ENCODE measurements around the gene SPINT4. TPM values are rescaled to one million over a fixed set of nuclear protein-coding genes. Genes with fewer than 3 reads are reported as not detected.

Gene SPINT4
- total RNA-seq, 1 donor, result not detected

DNA sequence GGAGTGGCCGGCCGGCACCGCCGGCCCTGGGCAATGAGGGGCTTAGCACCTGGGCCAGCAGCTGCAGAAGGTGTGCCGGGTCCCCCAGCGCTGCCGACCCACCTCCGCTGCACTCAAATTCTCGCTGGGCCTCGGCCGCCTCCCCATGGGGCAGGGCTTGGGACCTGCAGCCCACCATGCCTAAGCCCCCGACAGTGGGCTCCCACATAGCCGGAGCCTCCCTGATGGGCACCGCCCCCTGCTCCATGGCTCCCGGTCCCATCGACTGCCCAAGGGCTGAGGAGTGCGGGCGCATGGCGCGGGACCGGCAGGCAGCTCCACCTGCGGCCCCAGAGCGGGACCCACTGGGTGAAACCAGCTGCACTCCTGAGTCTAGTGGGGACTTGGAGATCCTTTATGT, 13.8 kb downstream of the SPINT4 start:
- H4K20me1 ChIP-seq (ENCODE audit: insufficient read depth, low read length), result no peaks in the 10 kb centered on the region
- H3K4me3 ChIP-seq (ENCODE audit: insufficient read depth, low read length), result no peak overlapping the region
- no peak for DNase-seq (ENCODE audit: insufficient read length, low spot score, missing footprints)
- no peaks in the 10 kb centered on the region for H3K27me3 ChIP-seq (ENCODE audit: insufficient read depth, low read length)
- no peaks in the 10 kb centered on the region for H3K36me3 ChIP-seq (ENCODE audit: insufficient read depth, low read length)
- H3K79me2 ChIP-seq (ENCODE audit: insufficient read depth, low read length), result no peaks in the 10 kb centered on the region
- TF ChIP-seq, protein P1, sequence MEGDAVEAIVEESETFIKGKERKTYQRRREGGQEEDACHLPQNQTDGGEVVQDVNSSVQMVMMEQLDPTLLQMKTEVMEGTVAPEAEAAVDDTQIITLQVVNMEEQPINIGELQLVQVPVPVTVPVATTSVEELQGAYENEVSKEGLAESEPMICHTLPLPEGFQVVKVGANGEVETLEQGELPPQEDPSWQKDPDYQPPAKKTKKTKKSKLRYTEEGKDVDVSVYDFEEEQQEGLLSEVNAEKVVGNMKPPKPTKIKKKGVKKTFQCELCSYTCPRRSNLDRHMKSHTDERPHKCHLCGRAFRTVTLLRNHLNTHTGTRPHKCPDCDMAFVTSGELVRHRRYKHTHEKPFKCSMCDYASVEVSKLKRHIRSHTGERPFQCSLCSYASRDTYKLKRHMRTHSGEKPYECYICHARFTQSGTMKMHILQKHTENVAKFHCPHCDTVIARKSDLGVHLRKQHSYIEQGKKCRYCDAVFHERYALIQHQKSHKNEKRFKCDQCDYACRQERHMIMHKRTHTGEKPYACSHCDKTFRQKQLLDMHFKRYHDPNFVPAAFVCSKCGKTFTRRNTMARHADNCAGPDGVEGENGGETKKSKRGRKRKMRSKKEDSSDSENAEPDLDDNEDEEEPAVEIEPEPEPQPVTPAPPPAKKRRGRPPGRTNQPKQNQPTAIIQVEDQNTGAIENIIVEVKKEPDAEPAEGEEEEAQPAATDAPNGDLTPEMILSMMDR (IDR thresholded peaks at IDR 0.05; ENCODE audit: extremely low read depth, low read depth, low read length), result no peak
- H3K9me3 ChIP-seq (ENCODE audit: low read depth, low read length), result no peaks in the 10 kb centered on the region
- H3K4me2 ChIP-seq (ENCODE audit: insufficient read depth, low read length), result no peak overlapping the region
- no peak overlapping the region for H3K27ac ChIP-seq (ENCODE audit: low read depth, low read length)
- no peak overlapping the region for H2AFZ ChIP-seq (ENCODE audit: low read length)
- no peaks in the 10 kb centered on the region for H3K4me1 ChIP-seq (ENCODE audit: insufficient read depth, low read length)

DNA sequence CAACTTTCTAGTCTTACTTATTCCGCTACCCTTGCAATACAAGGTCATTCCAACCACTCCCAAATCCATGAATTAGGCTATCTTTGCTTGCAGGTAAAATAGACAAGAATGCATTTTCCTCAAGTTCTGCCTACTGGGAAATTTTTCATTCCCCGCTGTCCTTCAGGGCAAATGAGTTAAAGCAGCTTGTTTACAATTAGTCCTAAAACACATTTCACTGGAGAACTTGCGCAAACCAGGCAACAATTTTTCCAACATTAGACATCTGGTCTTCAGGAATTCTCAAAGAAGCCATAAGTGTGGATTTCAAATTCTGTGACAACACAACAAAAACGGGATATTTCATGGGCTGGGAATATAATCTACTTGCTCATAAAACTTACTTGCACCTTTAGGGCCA, 20.4 kb downstream of the SPINT4 start:
- Histone ChIP-seq H3K27me3 (ENCODE audit: insufficient read depth, low read length) (peaks cover under 1% of the 10 kb centered on the region), H3K4me2 (ENCODE audit: insufficient read depth, low read length) (no peak overlapping the region), H3K9me3 (ENCODE audit: low read depth, low read length) (no peaks in the 10 kb centered on the region), H3K79me2 (ENCODE audit: insufficient read depth, low read length) (no peaks in the 10 kb centered on the region), H3K27ac (ENCODE audit: low read depth, low read length) (no peak overlapping the region), H3K36me3 (ENCODE audit: insufficient read depth, low read length) (no peaks in the 10 kb centered on the region), H2AFZ (ENCODE audit: low read length) (no peak overlapping the region), H4K20me1 (ENCODE audit: insufficient read depth, low read length) (no peaks in the 10 kb centered on the region), H3K4me1 (ENCODE audit: insufficient read depth, low read length) (no peaks in the 10 kb centered on the region), H3K4me3 (ENCODE audit: insufficient read depth, low read length) (no peak overlapping the region)
- no peak for DNase-seq (ENCODE audit: insufficient read length, low spot score, missing footprints)
- TF ChIP-seq, protein P1 (IDR thresholded peaks at IDR 0.05; ENCODE audit: extremely low read depth, low read depth, low read length), result no peak

DNA sequence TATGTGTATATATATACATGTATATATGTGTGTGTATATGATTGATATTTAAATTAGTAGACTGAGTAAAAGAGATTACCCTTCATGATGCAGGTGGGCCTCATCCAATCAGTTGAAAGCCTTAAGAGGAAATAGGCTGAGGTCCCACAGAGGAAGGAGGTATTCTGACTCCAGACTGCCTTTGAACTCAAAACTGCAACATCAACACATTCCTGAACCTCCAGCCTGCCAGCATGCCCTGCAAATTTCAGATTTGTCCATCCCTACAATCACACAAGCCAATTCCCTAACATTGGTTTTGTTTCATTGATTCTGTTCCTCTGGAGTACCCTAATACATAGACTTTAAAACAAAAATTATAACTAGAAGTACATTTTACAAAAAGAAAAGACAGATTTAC, 22.9 kb downstream of the SPINT4 start:
- no peak overlapping the region for H2AFZ ChIP-seq (ENCODE audit: low read length)
- no peaks in the 10 kb centered on the region for H3K9me3 ChIP-seq (ENCODE audit: low read depth, low read length)
- H3K79me2 ChIP-seq (ENCODE audit: insufficient read depth, low read length), result no peaks in the 10 kb centered on the region
- DNase-seq (ENCODE audit: insufficient read length, low spot score, missing footprints), result no peak
- no peaks in the 10 kb centered on the region for H3K36me3 ChIP-seq (ENCODE audit: insufficient read depth, low read length)
- no peak overlapping the region for H3K27ac ChIP-seq (ENCODE audit: low read depth, low read length)
- no peaks in the 10 kb centered on the region for H4K20me1 ChIP-seq (ENCODE audit: insufficient read depth, low read length)
- H3K4me3 ChIP-seq (ENCODE audit: insufficient read depth, low read length), result no peak overlapping the region
- peaks cover 9% of the 10 kb centered on the region for H3K27me3 ChIP-seq (ENCODE audit: insufficient read depth, low read length)
- TF ChIP-seq, protein P1 (IDR thresholded peaks at IDR 0.05; ENCODE audit: extremely low read depth, low read depth, low read length), result no peak
- no peak overlapping the region for H3K4me2 ChIP-seq (ENCODE audit: insufficient read depth, low read length)
- no peaks in the 10 kb centered on the region for H3K4me1 ChIP-seq (ENCODE audit: insufficient read depth, low read length)

DNA sequence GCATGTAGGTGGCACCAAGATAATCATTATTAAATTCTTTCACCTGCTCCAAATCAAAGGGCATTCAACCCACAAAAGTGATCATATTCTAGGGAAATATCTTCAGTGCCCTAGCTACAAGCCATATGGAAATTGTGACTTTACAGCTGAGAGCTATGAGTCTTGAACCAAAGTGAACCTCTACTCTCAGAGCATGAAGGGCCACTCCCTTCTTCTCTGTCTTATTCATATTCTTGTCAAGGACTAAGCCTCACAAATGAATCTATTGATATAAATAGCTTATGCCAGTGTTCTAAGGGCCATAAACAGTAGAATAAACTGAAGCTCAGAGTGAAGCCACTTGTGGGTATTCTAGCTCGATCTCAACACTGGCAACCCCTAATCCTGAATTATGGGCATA, 29.6 kb downstream of the SPINT4 start:
- Histone ChIP-seq H3K4me2 (ENCODE audit: insufficient read depth, low read length) (no peak overlapping the region), H2AFZ (ENCODE audit: low read length) (no peak overlapping the region), H3K9me3 (ENCODE audit: low read depth, low read length) (no peaks in the 10 kb centered on the region), H3K4me1 (ENCODE audit: insufficient read depth, low read length) (no peaks in the 10 kb centered on the region), H3K27ac (ENCODE audit: low read depth, low read length) (no peak overlapping the region), H3K79me2 (ENCODE audit: insufficient read depth, low read length) (no peaks in the 10 kb centered on the region), H3K4me3 (ENCODE audit: insufficient read depth, low read length) (no peak overlapping the region), H3K36me3 (ENCODE audit: insufficient read depth, low read length) (no peaks in the 10 kb centered on the region), H3K27me3 (ENCODE audit: insufficient read depth, low read length) (peaks cover 11% of the 10 kb centered on the region), H4K20me1 (ENCODE audit: insufficient read depth, low read length) (no peaks in the 10 kb centered on the region)
- TF ChIP-seq, protein P1 (IDR thresholded peaks at IDR 0.05; ENCODE audit: extremely low read depth, low read depth, low read length), result no peak
- DNase-seq (ENCODE audit: insufficient read length, low spot score, missing footprints), result no peak

Data from osteoblast (primary cell).